Prostate gland (tissue), 2 donors: ENCODE results near the gene CCR5.

Experiments
- CTCF ChIP-seq, 4 experiments: fragments of 200-600 bp in 2 of 4; fragments of 450-650 bp in 2 of 4; sonication (generic) in 2 of 4; IDR thresholded peaks; 1 replicate in 3 of 4; 2 replicates in 1 of 4; pipeline ENCODE4 v1.5.1; 2016 to 2019; ENCODE audit warnings: antibody characterized with exemption in 4 of 4, mild to moderate bottlenecking in 2 of 4, moderate library complexity in 2 of 4
- POLR2A ChIP-seq: fragments of 450-650 bp; IDR thresholded peaks from one replicate; pipeline ENCODE4 v1.6.1; 2016; ENCODE audit warnings: antibody characterized with exemption, mild to moderate bottlenecking
- POLR2AphosphoS5 ChIP-seq: sonication (generic); formaldehyde crosslinking; IDR thresholded peaks from one replicate; pipeline ENCODE4 v1.6.1; 2017; ENCODE audit warnings: antibody characterized with exemption

GRCh38 chr3:46324036-46324435 is 46.7 kb upstream of the CCR5 start:
- TF ChIP-seq CTCF (IDR thresholded peaks at IDR 0.05) (no peak), POLR2AphosphoS5 (no peak), POLR2A (no peak)
